ENCODE measurements around the gene SLX4IP. TPM values are rescaled to one million over a fixed set of nuclear protein-coding genes. Genes with fewer than 3 reads are reported as not detected.

SLX4IP gene
- total and polyA plus RNA-seq, 2 donors (not counting 3 experiments of a cell fraction or from before 2014, with no cell fraction given), result 1.9 to 4.5 TPM

- intact Hi-C loops (cut with micrococcal nuclease) (loop anchor here (1.0 to 5.0 kb wide), 14 partner anchors 66 to 1382 kb away; no protein-coding TSS in a partner anchor), dilution Hi-C loops (cut with MboI; ENCODE audit: extremely low pct_ligation_motif_present, low sequenced_read_pairs) (no loop called here)
- ChIA-PET POLR2A (interaction anchor here (0.8 to 1.0 kb wide), 2 partner anchors 546 to 597 kb away, joined by 3 to 5 read pairs; no protein-coding TSS in a partner anchor), CTCF (interaction anchor here (0.6 to 6.0 kb wide), 24 partner anchors 8 to 873 kb away, joined by 3 to 55 read pairs (median 6); no protein-coding TSS in a partner anchor)
- Histone ChIP-seq H3K36me3 (ENCODE audit: control insufficient read depth in 2 of 2, extremely low read depth in 1 of 2, insufficient read depth in 2 of 2, low read length in 2 of 2) (peaks cover 2 to 3% of the 10 kb centered on the region in 2 experiments), H3K9me3 (replicated peaks; ENCODE audit: control insufficient read depth, insufficient read depth, low read length) (no peaks in the 10 kb centered on the region), H2AFZ (ENCODE audit: low read depth, low read length) (peak overlapping the region; percentile 47), H3K4me3 (replicated peaks in 1 of 3; ENCODE audit: insufficient read depth in 1 of 3, low read depth in 1 of 3, low read length in 3 of 3) (peak overlapping the region; percentile 13 to 94 (median 91)), H3K9ac (replicated peaks; ENCODE audit: extremely low read depth, insufficient read depth, low read length) (peak overlapping the region; percentile 92), H3K4me2 (ENCODE audit: insufficient read depth, low read length) (peak overlapping the region; percentile 93), H3K27me3 (ENCODE audit: control insufficient read depth in 2 of 2, insufficient read depth in 2 of 2, low read length in 2 of 2) (no peaks in the 10 kb centered on the region), H3K9me1 (replicated peaks; ENCODE audit: control insufficient read depth, extremely low read depth, insufficient read depth, low read length) (no peaks in the 10 kb centered on the region), H4K20me1 (replicated peaks; ENCODE audit: control insufficient read depth, extremely low read depth, insufficient read depth, low read length) (no peaks in the 10 kb centered on the region), H3K79me2 (ENCODE audit: control insufficient read depth, insufficient read depth, low read length) (peaks cover 68% of the 10 kb centered on the region), H3K4me1 (ENCODE audit: control insufficient read depth, extremely low read depth, insufficient read depth, low read length) (peaks cover 58% of the 10 kb centered on the region), H3K27ac (ENCODE audit: insufficient read depth, low read depth, low read length) (peak overlapping the region; percentile 83)
- TSS peak; percentile 4 for BruUV-seq (replicated peaks)
- TF ChIP-seq GATA2 (IDR thresholded peaks at IDR 0.05; ENCODE audit: insufficient read depth, insufficient read length, low read depth, low read length), result no peak
- no peak for TF ChIP-seq JUN (IDR thresholded peaks at IDR 0.05; ENCODE audit: borderline replicate concordance, insufficient read depth, insufficient read length, low read depth)
- TF ChIP-seq CTCF (IDR thresholded peaks at IDR 0.05; ENCODE audit: extremely low read depth in 1 of 2, insufficient read depth in 1 of 2, low read depth in 1 of 2, low read length in 2 of 2), result no peak
- no peak for TF ChIP-seq MYC (IDR thresholded peaks at IDR 0.05; ENCODE audit: low read depth, low read length)
- no peak for TF ChIP-seq POLR2A (IDR thresholded peaks at IDR 0.05; ENCODE audit: low read depth, low read length)
- TF ChIP-seq FOS (IDR thresholded peaks at IDR 0.05; ENCODE audit: borderline replicate concordance, insufficient read depth, low read length), result no peak
- no peak for TF ChIP-seq MAX (IDR thresholded peaks at IDR 0.05; ENCODE audit: insufficient read depth, insufficient read length)
- TF ChIP-seq POLR2AphosphoS5 (IDR thresholded peaks at IDR 0.05; ENCODE audit: insufficient read depth, low read depth, low read length), result no peak
- no peak for TF ChIP-seq EZH2 (IDR thresholded peaks at IDR 0.05; ENCODE audit: borderline replicate concordance, low read depth, low read length, severe bottlenecking)
- peak; percentile 76 for FAIRE-seq
- DNase-seq (ENCODE audit: low read depth, low spot score), result peak; percentile 63
These were observed 235.6 kb downstream of the SLX4IP start for GRCh38 chr20:10670501-10671220.
